Parathyroid adenoma (tissue), 2 donors: ENCODE measurements around the gene PDCD1.

ENCODE experiments used
- H2AFZ ChIP-seq: fragments of 300-600 bp; sonication (generic); one replicate; pipeline ENCODE4 v1.7.0; 2017; ENCODE audit warnings: antibody characterized with exemption, mild to moderate bottlenecking
- H3K27ac ChIP-seq: fragments of 300-600 bp; sonication (generic); one replicate; pipeline ENCODE4 v1.7.0; 2017
- H3K27me3 ChIP-seq: fragments of 300-600 bp; sonication (generic); one replicate; pipeline ENCODE4 v1.7.0; 2017; ENCODE audit warnings: low read length; ENCODE audit not compliant: control insufficient read depth, insufficient read depth
- H3K36me3 ChIP-seq: fragments of 300-600 bp; sonication (generic); one replicate; pipeline ENCODE4 v1.7.0; 2017; ENCODE audit warnings: low read length; ENCODE audit not compliant: control insufficient read depth, insufficient read depth
- H3K4me1 ChIP-seq: fragments of 300-600 bp; sonication (generic); one replicate; pipeline ENCODE4 v1.7.0; 2017; ENCODE audit warnings: control low read depth
- H3K4me2 ChIP-seq: fragments of 300-600 bp; sonication (generic); one replicate; pipeline ENCODE4 v1.7.0; 2017; ENCODE audit warnings: low read length
- H3K4me3 ChIP-seq: fragments of 300-600 bp; sonication (generic); one replicate; pipeline ENCODE4 v1.7.0; 2017; ENCODE audit warnings: low read depth, low read length
- H3K79me2 ChIP-seq: fragments of 300-600 bp; sonication (generic); one replicate; pipeline ENCODE4 v1.7.0; 2017; ENCODE audit warnings: control low read depth
- H3K9ac ChIP-seq: fragments of 300-600 bp; sonication (generic); one replicate; pipeline ENCODE4 v1.7.0; 2017; ENCODE audit warnings: mild to moderate bottlenecking
- H3K9me3 ChIP-seq: fragments of 300-600 bp; sonication (generic); one replicate; pipeline ENCODE4 v1.7.0; 2017; ENCODE audit warnings: low read length; ENCODE audit not compliant: control insufficient read depth
- CTCF ChIP-seq: fragments of 300-600 bp; sonication (generic); IDR thresholded peaks from one replicate; pipeline ENCODE4 v1.7.0; 2017; ENCODE audit warnings: antibody characterized with exemption, mild to moderate bottlenecking
- donor health status: primary hyperparathyroidism.

PDCD1 gene

DNA sequence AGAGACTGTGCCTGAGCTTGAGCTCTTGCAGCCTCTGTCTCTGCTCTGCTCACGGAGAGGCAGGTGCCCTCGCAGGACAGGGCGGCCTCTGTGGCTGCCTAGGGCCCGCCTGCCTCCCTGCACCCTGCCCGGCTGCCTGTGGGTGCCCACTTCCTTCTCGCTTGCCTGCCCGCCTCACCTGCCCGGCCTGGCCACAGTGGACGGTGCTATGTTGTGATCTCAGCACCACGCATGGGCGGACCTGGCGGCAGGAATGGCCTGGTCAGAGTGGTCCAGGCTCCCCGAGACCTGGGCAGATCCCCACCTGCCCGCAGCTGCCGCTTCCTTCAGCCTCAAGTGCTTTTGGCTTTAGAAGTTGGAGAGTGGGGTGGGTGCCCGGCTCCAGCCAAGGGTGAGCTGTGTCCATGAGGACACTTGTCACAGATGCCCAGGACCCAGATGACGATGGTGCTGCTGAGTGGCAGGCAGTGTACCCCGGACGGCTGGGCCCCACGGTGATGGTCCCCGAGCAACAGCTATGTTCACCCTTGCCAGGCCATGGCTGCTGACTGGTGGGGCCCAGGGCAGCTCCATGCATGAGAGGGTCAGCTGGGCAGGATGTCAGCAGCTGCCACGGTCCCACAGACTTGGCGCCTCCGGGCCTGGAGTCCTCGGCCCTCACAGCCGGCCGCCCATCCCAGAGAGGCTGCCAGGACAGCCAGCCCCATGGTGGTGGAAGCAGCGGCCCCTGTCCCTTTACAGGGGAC lies 36.2 kb upstream of the PDCD1 start:
- Histone ChIP-seq H3K9ac (no peak overlapping the region), H3K36me3 (no peaks in the 10 kb centered on the region), H3K4me1 (no peaks in the 10 kb centered on the region), H3K27ac (no peak overlapping the region), H2AFZ (no peak overlapping the region), H3K79me2 (no peaks in the 10 kb centered on the region), H3K9me3 (no peaks in the 10 kb centered on the region), H3K4me2 (no peak overlapping the region), H3K27me3 (no peaks in the 10 kb centered on the region), H3K4me3 (no peak overlapping the region)
- no peak for TF ChIP-seq CTCF

- no peaks in the 10 kb centered on the region for H3K4me1 ChIP-seq
- no peaks in the 10 kb centered on the region for H3K9me3 ChIP-seq
- H3K79me2 ChIP-seq: no peaks in the 10 kb centered on the region
- H3K9ac ChIP-seq: no peak overlapping the region
- no peaks in the 10 kb centered on the region for H3K36me3 ChIP-seq
- TF ChIP-seq CTCF: no peak
- H3K27me3 ChIP-seq: no peaks in the 10 kb centered on the region
- no peak overlapping the region for H3K4me3 ChIP-seq
- H3K27ac ChIP-seq: no peak overlapping the region
- H2AFZ ChIP-seq: no peak overlapping the region
- no peak overlapping the region for H3K4me2 ChIP-seq
These were observed 35.5 kb upstream of the PDCD1 start for GRCh38 chr2:241894056-241894641.

GRCh38 chr2:241893265-241893664 lies 34.6 kb upstream of the PDCD1 start:
- H3K9me3 ChIP-seq: no peaks in the 10 kb centered on the region
- TF ChIP-seq CTCF: no peak
- no peaks in the 10 kb centered on the region for H3K36me3 ChIP-seq
- H3K4me2 ChIP-seq: no peak overlapping the region
- H3K79me2 ChIP-seq: no peaks in the 10 kb centered on the region
- H3K4me3 ChIP-seq: no peak overlapping the region
- H3K27ac ChIP-seq: no peak overlapping the region
- no peaks in the 10 kb centered on the region for H3K27me3 ChIP-seq
- H3K4me1 ChIP-seq: no peaks in the 10 kb centered on the region
- H2AFZ ChIP-seq: no peak overlapping the region
- H3K9ac ChIP-seq: no peak overlapping the region

DNA sequence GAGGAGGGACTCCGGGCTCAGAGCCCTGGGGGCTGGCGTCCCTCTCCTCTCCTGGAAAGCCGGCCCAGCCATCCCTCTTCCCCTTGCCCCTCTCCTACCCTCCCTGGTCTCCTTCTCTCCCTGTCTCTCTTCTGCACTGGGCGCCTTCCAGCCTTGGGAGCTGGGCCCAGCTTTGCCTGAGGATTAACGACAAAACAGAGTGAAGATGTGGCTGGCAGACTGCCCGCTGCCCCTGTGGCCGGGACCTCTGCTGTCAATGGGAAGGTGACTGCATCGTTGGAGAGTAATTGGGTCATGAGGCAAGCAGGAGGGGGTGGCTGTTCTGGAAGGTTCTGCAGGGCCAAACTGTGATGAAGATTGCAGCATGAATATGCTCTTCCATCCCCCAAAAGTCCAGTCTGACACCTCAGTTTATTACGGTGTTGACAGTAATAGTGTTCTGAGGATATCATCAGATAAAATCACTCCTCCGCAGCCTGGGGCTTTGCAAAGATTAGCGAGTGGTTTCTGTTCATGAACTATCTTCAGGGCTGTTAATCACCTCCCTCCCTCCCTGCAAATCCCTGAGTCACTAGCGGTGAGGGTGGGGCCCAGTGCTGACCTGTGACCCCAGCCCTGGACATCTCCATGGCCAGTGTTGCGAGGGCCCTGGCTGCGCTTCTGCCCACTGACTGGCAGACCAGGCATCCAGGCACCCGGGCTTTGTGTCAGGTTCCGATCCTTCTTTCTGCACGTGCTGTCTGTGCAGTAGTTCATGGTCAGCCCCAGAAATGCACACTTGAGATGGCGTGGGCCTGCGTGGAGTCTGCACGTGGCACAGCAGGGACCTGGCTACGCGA lies 33.8 kb upstream of the PDCD1 start:
- Histone ChIP-seq H3K27ac (no peak overlapping the region), H3K4me1 (no peaks in the 10 kb centered on the region), H2AFZ (no peak overlapping the region), H3K36me3 (no peaks in the 10 kb centered on the region), H3K79me2 (no peaks in the 10 kb centered on the region), H3K27me3 (no peaks in the 10 kb centered on the region), H3K4me3 (no peak overlapping the region), H3K9ac (no peak overlapping the region), H3K9me3 (no peaks in the 10 kb centered on the region), H3K4me2 (no peak overlapping the region)
- no peak for TF ChIP-seq CTCF
